GM12878 (cell line): Measurements from ENCODE around the gene NEMF. TPM values are rescaled to one million over a fixed set of nuclear protein-coding genes. Genes with fewer than 3 reads are reported as not detected.

ENCODE experiments used
- ATAC-seq: fragments of 200-7000 bp; cut with Tn5 transposase; 3 replicates; pipeline ENCODE4 v1.9.1; 2020; ENCODE audit warnings: mild to moderate bottlenecking, moderate library complexity
- BruUV-seq: library from RNA; stranded (reverse); fragments of 400-500 nt; replicated peaks from 2 replicates; lab custom pipeline; 2021; lab: Mats Ljungman, UMichigan
- CTCF ChIA-PET: fragments of 300-600 bp; sonication (Branson Sonifier 250); formaldehyde crosslinking; extraction: SDS; loops from one replicate; lab custom pipeline; 2021; ENCODE audit warnings: inconsistent platforms; lab: Yijun Ruan, JAX
- POLR2A ChIA-PET: fragments of 350-600 bp; formaldehyde crosslinking; extraction: SDS; loops from one replicate; lab custom pipeline; 2021; ENCODE audit warnings: inconsistent platforms; lab: Charles Lee
- RAD21 ChIA-PET: fragments of 300-600 bp; sonication (Branson Sonifier 250); formaldehyde crosslinking; loops from one replicate; lab custom pipeline; 2023; ENCODE audit warnings: antibody characterized with exemption; ENCODE audit not compliant: unreplicated experiment; lab: Charles Lee
- SMC1A ChIA-PET: fragments of 300-600 bp; sonication (Branson Sonifier 250); formaldehyde crosslinking; loops from one replicate; lab custom pipeline; 2023; ENCODE audit not compliant: unreplicated experiment, uncharacterized antibody; lab: Charles Lee
- DNase-seq: peaks from one replicate; pipeline ENCODE4 v3.0.0-alpha.2; 2011; ENCODE audit warnings: low read depth, low spot score
- FAIRE-seq: peaks from 3 replicates; lab custom pipeline; 2011; peaks lifted over from hg19 to GRCh38; lab: Jason Lieb, UNC
- H2AFZ ChIP-seq: 2 replicates; pipeline ENCODE4 v1.6.0; 2011; ENCODE audit warnings: low read depth, low read length, control low read depth; ENCODE audit not compliant: control insufficient read depth
- H3K27ac ChIP-seq: 2 replicates; pipeline ENCODE4 v1.5.1; 2011; ENCODE audit warnings: control low read depth; ENCODE audit not compliant: control insufficient read depth, insufficient read depth
- H3K27me3 ChIP-seq, 2 experiments: replicated peaks in 1 of 2; 2 replicates each; pipeline versions ENCODE4 v1.6.0 to v1.6.1; 2011; ENCODE audit warnings: low read length in 1 of 2; ENCODE audit not compliant: control insufficient read depth in 2 of 2, insufficient read depth in 2 of 2
- H3K36me3 ChIP-seq, 2 experiments: 2 replicates each; pipeline ENCODE4 v1.5.1; 2011; ENCODE audit warnings: low read length in 1 of 2; ENCODE audit not compliant: control insufficient read depth in 2 of 2, insufficient read depth in 2 of 2
- H3K4me1 ChIP-seq: 2 replicates; pipeline ENCODE4 v1.6.1; 2011; ENCODE audit warnings: mild to moderate bottlenecking, low read length, moderate library complexity, mixed read lengths; ENCODE audit not compliant: control insufficient read depth, insufficient read depth
- H3K4me2 ChIP-seq: 2 replicates; pipeline ENCODE4 v1.6.0; 2011; ENCODE audit warnings: control low read depth; ENCODE audit not compliant: control insufficient read depth, insufficient read depth
- H3K4me3 ChIP-seq: fragments of 200-600 bp; sonication (generic); 2 replicates; pipeline ENCODE4 v1.5.1; 2016
- H3K79me2 ChIP-seq: 2 replicates; pipeline ENCODE4 v1.6.0; 2011; ENCODE audit warnings: low read length; ENCODE audit not compliant: control insufficient read depth, insufficient read depth
- H3K9ac ChIP-seq: 2 replicates; pipeline ENCODE4 v1.8.0; 2011; ENCODE audit warnings: low read length, control low read depth, mixed read lengths; ENCODE audit not compliant: control insufficient read depth, insufficient read depth
- H3K9me3 ChIP-seq: replicated peaks from 3 replicates; pipeline ENCODE4 v1.5.1; 2011; ENCODE audit warnings: mild to moderate bottlenecking, low read length; ENCODE audit not compliant: control insufficient read depth, insufficient read depth
- H4K20me1 ChIP-seq: 2 replicates; pipeline ENCODE4 v1.6.0; 2011; ENCODE audit not compliant: control insufficient read depth, insufficient read depth
- RAD21 ChIP-seq: IDR thresholded peaks from 2 replicates; pipeline ENCODE4 v1.6.1; 2011; ENCODE audit warnings: mild to moderate bottlenecking, low read depth, low read length, moderate library complexity; ENCODE audit not compliant: insufficient read depth
- RAD51 ChIP-seq: fragments of 450-650 bp; IDR thresholded peaks from 2 replicates; pipeline ENCODE4 v1.6.1; 2016; ENCODE audit warnings: moderate library complexity, mild to moderate bottlenecking, inconsistent platforms
- YY1 ChIP-seq: IDR thresholded peaks from 2 replicates; pipeline ENCODE4 v1.6.1; 2011; ENCODE audit warnings: low read depth, mild to moderate bottlenecking, low read length
- WGBS: methylation state at CpG from one replicate; pipeline ENCODE4 v1.1.6; 2016; ENCODE audit warnings: low lambda C conversion rate; ENCODE audit not compliant: insufficient replicate concordance, insufficient coverage; ENCODE audit errors: missing lambda C conversion rate; 5-methylcytosine and 5-hydroxymethylcytosine counted together
- in situ Hi-C: fragments of 300-500 bp; cut with MboI; formaldehyde crosslinking; loops from 9 replicates; pipeline ENCODE4 v1.14.3; 2018; ENCODE audit warnings: mixed read lengths
- intact Hi-C: fragments of 100-400 bp; cut with micrococcal nuclease; formaldehyde crosslinking; loops from one replicate; pipeline ENCODE4 v1.14.2; 2022; ENCODE audit not compliant: unreplicated experiment
- polyA plus RNA-seq, 11 experiments: library from polyadenylated mRNA; depleted of rRNA in 4 of 11; unstranded in 6 of 11; stranded (reverse) in 5 of 11; fragments of >200 nt; fragmentation: Nextera tagmentation in 4 of 11; fragmentation: Illumina TruSeq in 1 of 11; extraction: Ambion mirVana in 4 of 11; extraction: Trizol in 1 of 11; gene quantifications; 1 replicate in 1 of 11; 2 replicates in 10 of 11; pipeline versions ENCODE4 v1.2.1 to v1.2.3, GENCODE V29; 2011 to 2016; ENCODE audit warnings: inconsistent platforms in 2 of 11, missing spikeins in 2 of 11, low read depth in 1 of 11
- total RNA-seq, 4 experiments: library from RNA; depleted of rRNA in 3 of 4; stranded (reverse); fragments of >200 nt in 3 of 4; fragmentation: Illumina TruSeq in 1 of 4; extraction: Trizol in 1 of 4; gene quantifications; 2 replicates each; pipeline versions ENCODE4 v1.2.1 to v1.2.3, GENCODE V29; 2013 to 2021
- TF ChIP-seq, protein P1 (sequence below): IDR thresholded peaks from 2 replicates; pipeline ENCODE4 v1.6.1; 2012; ENCODE audit warnings: mild to moderate bottlenecking, low read depth, low read length
- TF ChIP-seq, protein P2 (sequence below): fragments of 450-650 bp; IDR thresholded peaks from 2 replicates; pipeline ENCODE4 v1.6.1; 2017; ENCODE audit warnings: mild to moderate bottlenecking, low read depth, inconsistent platforms; ENCODE audit not compliant: poor library complexity, severe bottlenecking

NEMF gene
- total and polyA plus RNA-seq, 10 of the 15 experiments (the other 5 are each of a cell fraction or from before 2014, with no cell fraction given): 31.5 to 80.1 (median 61.1) TPM

DNA sequence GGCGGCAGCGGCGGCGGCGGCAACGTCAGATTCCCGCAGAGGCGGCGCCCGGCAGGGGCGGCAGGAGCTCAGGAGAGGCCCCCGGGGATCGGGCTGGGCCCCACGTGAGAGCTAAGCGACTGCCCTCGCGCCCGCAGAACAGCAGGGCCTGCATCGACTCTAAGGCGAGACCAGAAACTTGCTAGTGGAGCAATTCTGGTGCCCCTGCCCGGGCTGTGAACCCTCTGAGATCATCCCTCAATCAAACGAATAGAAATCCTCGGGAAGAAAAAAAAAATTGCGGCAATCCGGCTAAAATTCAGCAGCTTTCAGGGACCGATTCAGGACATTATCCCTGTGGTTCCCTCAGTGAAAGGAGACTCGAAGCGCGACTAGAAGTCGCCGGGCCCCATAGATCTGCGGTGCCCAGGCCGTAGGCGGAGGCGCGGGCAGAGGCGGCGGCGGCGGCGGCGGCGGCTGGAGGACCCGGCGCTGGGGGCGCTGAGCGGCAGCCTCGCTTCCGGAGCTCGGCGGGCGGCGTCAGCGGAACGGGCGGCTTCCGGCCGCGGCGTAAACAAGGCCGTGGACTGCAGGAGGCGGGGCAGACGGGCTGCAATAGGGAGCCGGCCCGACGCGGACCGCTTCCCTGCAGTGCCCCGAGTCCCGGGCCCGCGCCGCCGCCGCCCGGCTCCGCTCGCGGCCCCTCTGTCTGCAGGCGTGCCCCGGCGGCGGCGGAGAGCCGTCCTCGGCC, 84.9 kb downstream of the NEMF start, which contains the start of gene KLHDC2 (continued):
- no peak for TF ChIP-seq RAD21
- TF ChIP-seq, protein P1, sequence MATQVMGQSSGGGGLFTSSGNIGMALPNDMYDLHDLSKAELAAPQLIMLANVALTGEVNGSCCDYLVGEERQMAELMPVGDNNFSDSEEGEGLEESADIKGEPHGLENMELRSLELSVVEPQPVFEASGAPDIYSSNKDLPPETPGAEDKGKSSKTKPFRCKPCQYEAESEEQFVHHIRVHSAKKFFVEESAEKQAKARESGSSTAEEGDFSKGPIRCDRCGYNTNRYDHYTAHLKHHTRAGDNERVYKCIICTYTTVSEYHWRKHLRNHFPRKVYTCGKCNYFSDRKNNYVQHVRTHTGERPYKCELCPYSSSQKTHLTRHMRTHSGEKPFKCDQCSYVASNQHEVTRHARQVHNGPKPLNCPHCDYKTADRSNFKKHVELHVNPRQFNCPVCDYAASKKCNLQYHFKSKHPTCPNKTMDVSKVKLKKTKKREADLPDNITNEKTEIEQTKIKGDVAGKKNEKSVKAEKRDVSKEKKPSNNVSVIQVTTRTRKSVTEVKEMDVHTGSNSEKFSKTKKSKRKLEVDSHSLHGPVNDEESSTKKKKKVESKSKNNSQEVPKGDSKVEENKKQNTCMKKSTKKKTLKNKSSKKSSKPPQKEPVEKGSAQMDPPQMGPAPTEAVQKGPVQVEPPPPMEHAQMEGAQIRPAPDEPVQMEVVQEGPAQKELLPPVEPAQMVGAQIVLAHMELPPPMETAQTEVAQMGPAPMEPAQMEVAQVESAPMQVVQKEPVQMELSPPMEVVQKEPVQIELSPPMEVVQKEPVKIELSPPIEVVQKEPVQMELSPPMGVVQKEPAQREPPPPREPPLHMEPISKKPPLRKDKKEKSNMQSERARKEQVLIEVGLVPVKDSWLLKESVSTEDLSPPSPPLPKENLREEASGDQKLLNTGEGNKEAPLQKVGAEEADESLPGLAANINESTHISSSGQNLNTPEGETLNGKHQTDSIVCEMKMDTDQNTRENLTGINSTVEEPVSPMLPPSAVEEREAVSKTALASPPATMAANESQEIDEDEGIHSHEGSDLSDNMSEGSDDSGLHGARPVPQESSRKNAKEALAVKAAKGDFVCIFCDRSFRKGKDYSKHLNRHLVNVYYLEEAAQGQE: no peak

DNA sequence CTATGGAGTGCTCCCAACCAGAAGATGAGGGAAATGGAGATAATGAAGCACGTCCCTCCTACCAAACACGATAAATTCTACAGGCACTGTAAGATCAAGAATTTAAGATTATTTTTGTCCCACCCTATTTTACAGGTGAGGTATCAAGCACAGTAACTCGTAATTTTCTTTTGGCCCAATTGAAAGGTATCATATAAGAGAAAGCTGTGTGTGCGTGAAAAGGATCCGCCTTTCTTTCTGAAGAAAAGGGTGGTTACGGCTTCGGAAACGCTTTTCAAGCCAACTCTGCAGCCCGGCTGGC, 85.4 kb downstream of the NEMF start:
- Histone ChIP-seq H3K9me3 (no peaks in the 10 kb centered on the region), H3K4me3 (peak overlapping the region; percentile 93), H4K20me1 (no peaks in the 10 kb centered on the region), H3K27me3 (no peaks in the 10 kb centered on the region), H3K9ac (peak overlapping the region; percentile 86), H3K4me1 (peaks cover 7% of the 10 kb centered on the region), H3K4me2 (peak overlapping the region; percentile 64), H3K36me3 (0 out of 4 replicates have a peak, but pooled peaks cover 0 to 5% of the 10 kb centered on the region in 2 experiments), H3K79me2 (peaks cover 11% of the 10 kb centered on the region), H3K27ac (peak overlapping the region; percentile 93), H2AFZ (peak overlapping the region; percentile 64)
- TF ChIP-seq YY1 (0 out of 2 replicates have a peak, but pooled peaks have one; percentile 31), RAD51 (no peak)
- TF ChIP-seq, protein P2, sequence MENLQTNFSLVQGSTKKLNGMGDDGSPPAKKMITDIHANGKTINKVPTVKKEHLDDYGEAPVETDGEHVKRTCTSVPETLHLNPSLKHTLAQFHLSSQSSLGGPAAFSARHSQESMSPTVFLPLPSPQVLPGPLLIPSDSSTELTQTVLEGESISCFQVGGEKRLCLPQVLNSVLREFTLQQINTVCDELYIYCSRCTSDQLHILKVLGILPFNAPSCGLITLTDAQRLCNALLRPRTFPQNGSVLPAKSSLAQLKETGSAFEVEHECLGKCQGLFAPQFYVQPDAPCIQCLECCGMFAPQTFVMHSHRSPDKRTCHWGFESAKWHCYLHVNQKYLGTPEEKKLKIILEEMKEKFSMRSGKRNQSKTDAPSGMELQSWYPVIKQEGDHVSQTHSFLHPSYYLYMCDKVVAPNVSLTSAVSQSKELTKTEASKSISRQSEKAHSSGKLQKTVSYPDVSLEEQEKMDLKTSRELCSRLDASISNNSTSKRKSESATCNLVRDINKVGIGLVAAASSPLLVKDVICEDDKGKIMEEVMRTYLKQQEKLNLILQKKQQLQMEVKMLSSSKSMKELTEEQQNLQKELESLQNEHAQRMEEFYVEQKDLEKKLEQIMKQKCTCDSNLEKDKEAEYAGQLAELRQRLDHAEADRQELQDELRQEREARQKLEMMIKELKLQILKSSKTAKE: peak; percentile 8
- DNase-seq (no peak), FAIRE-seq (peak; percentile 38), ATAC-seq (no peak)
- ChIA-PET RAD21 (interaction anchor here (0.5 to 3.2 kb wide), 10 partner anchors 27 to 306 kb away, joined by 3 to 18 read pairs (median 4); partner anchors contain the start of genes MGAT2 and RPL36AL), SMC1A (interaction anchor here (0.6 to 4.1 kb wide), 8 partner anchors 13 to 828 kb away, joined by 3 to 18 read pairs (median 4); no protein-coding TSS in a partner anchor), CTCF (interaction anchor here (0.6 to 2.8 kb wide), 9 partner anchors 9 to 270 kb away, joined by 3 to 7 read pairs (median 3); partner anchors contain the start of genes DNAAF2 and POLE2), POLR2A (interaction anchor here (0.6 to 2.9 kb wide), 18 partner anchors 62 to 712 kb away, joined by 3 to 31 read pairs (median 4); partner anchors contain the start of genes DNAAF2, MGAT2, POLE2 and RPL36AL)
- intact Hi-C loops (loop anchor here (2.0 to 10.0 kb wide), 2 partner anchors 74 to 348 kb away; partner anchors contain the start of genes KLHDC1 and VCPKMT), in situ Hi-C loops (loop anchor here (5.0 to 25.0 kb wide), 2 partner anchors 130 to 305 kb away; partner anchors contain the start of gene DNAAF2)
- BruUV-seq: no TSS peak
- WGBS: under 1% methylated on average over 9 of the region's 9 CpGs
